Esophagus muscularis mucosa (tissue), 4 donors: ENCODE data around the gene HNRNPUL2.

Experiments
- EP300 ChIP-seq: sonication (generic); formaldehyde crosslinking; IDR thresholded peaks from one replicate; pipeline ENCODE4 v1.6.1; 2017; ENCODE audit warnings: antibody characterized with exemption
- POLR2A ChIP-seq: fragments of 450-650 bp; IDR thresholded peaks from one replicate; pipeline ENCODE4 v1.6.1; 2017; ENCODE audit warnings: antibody characterized with exemption, moderate library complexity, mild to moderate bottlenecking, low read depth
- TF ChIP-seq, protein P1 (sequence below), 3 experiments: fragments of 200-600 bp in 2 of 3; fragments of 450-650 bp in 1 of 3; sonication (generic) in 2 of 3; IDR thresholded peaks; one replicate each; pipeline ENCODE4 v1.5.1; 2017 to 2019; ENCODE audit warnings: antibody characterized with exemption in 3 of 3, mild to moderate bottlenecking in 2 of 3, moderate library complexity in 1 of 3

GRCh38 chr11:62676698-62677097, 50.6 kb downstream of the HNRNPUL2 start:
- TF ChIP-seq, protein P1, sequence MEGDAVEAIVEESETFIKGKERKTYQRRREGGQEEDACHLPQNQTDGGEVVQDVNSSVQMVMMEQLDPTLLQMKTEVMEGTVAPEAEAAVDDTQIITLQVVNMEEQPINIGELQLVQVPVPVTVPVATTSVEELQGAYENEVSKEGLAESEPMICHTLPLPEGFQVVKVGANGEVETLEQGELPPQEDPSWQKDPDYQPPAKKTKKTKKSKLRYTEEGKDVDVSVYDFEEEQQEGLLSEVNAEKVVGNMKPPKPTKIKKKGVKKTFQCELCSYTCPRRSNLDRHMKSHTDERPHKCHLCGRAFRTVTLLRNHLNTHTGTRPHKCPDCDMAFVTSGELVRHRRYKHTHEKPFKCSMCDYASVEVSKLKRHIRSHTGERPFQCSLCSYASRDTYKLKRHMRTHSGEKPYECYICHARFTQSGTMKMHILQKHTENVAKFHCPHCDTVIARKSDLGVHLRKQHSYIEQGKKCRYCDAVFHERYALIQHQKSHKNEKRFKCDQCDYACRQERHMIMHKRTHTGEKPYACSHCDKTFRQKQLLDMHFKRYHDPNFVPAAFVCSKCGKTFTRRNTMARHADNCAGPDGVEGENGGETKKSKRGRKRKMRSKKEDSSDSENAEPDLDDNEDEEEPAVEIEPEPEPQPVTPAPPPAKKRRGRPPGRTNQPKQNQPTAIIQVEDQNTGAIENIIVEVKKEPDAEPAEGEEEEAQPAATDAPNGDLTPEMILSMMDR (IDR thresholded peaks at IDR 0.05) = no peak
- TF ChIP-seq POLR2A (no peak), EP300 (no peak)
